CD4-positive, alpha-beta T cell treated with Interleukin-6 for 4 hours (primary cell): ENCODE data around the gene CELF3.

Source experiments
- DNase-seq: peaks from one replicate; pipeline ENCODE4 v3.0.0-alpha.2; 2020; ENCODE audit warnings: mixed read lengths

Gene CELF3

GRCh38 chr1:151720554-151720953, 4.0 kb upstream of the CELF3 start:
- DNase-seq = peak; percentile 11

- no peak for DNase-seq
These were observed 3.5 kb upstream of the CELF3 start for GRCh38 chr1:151720125-151720524.

- no peak for DNase-seq
These were observed 2.1 kb upstream of the CELF3 start for GRCh38 chr1:151718666-151719065.

GRCh38 chr1:151718011-151718431, 1.4 kb upstream of the CELF3 start:
- DNase-seq = no peak

- DNase-seq = no peak
These were observed 219 bp downstream of the CELF3 start for GRCh38 chr1:151716405-151716762.

- no peak for DNase-seq
These were observed 738 bp downstream of the CELF3 start for GRCh38 chr1:151715726-151716404.

- DNase-seq = no peak
These were observed 1.5 kb downstream of the CELF3 start for GRCh38 chr1:151714820-151715725.

GRCh38 chr1:151713874-151714273, 2.7 kb downstream of the CELF3 start:
- no peak for DNase-seq

GRCh38 chr1:151713044-151713443, 3.6 kb downstream of the CELF3 start:
- no peak for DNase-seq

GRCh38 chr1:151711951-151712350, 4.7 kb downstream of the CELF3 start:
- DNase-seq = no peak

GRCh38 chr1:151711044-151711800, 5.4 kb downstream of the CELF3 start:
- DNase-seq = no peak

GRCh38 chr1:151710187-151710840, 6.3 kb downstream of the CELF3 start:
- DNase-seq = peak; percentile 17

- DNase-seq = no peak
These were observed 7.7 kb downstream of the CELF3 start for GRCh38 chr1:151708891-151709290.

GRCh38 chr1:151707541-151708065, 9.0 kb downstream of the CELF3 start:
- no peak for DNase-seq

GRCh38 chr1:151706464-151707415, 9.9 kb downstream of the CELF3 start:
- no peak for DNase-seq

- no peak for DNase-seq
These were observed 10.7 kb downstream of the CELF3 start for GRCh38 chr1:151705753-151706463.

- no peak for DNase-seq
These were observed 11.5 kb downstream of the CELF3 start for GRCh38 chr1:151705146-151705545.

- no peak for DNase-seq
These were observed 12.4 kb downstream of the CELF3 start for GRCh38 chr1:151704246-151704645.

- DNase-seq = no peak
These were observed 12.8 kb downstream of the CELF3 start for GRCh38 chr1:151703813-151704212.

- DNase-seq = no peak
These were observed 13.7 kb downstream of the CELF3 start for GRCh38 chr1:151702936-151703335.

- DNase-seq = no peak
These were observed 15.1 kb downstream of the CELF3 start for GRCh38 chr1:151701515-151701914.
